ENCODE results near the gene PTPRE. TPM values are rescaled to one million over a fixed set of nuclear protein-coding genes. Genes with fewer than 3 reads are reported as not detected.

Gene PTPRE
- total RNA-seq, 2 experiments from 2014 or later = 19.9 to 22.3 TPM

DNA sequence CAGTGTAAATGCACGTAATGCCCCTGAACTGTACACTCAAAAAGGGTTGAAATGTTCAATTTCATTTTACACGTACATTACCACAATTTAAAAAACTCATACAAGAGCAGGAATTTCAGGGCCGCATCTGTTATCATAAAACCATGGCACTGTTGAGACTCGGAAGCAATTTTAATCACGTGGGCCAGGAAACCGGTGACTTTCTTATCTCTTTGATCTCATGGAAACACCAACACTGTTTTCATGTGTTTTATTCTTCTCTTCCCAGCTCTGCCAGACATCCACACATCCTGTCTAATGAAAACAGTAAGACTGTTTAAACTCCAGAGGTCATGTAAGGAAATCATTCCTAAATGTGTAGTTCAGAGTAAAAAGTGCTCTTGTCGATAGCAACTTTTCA, 35.9 kb downstream of the PTPRE start:
- no peaks in the 10 kb centered on the region for H3K9me3 Mint-ChIP-seq
- CTCF ChIA-PET = interaction anchor here (1.2 kb wide), 1 partner anchor 69 kb away, joined by 3 read pairs; no protein-coding TSS in a partner anchor
- no peak for ATAC-seq

DNA sequence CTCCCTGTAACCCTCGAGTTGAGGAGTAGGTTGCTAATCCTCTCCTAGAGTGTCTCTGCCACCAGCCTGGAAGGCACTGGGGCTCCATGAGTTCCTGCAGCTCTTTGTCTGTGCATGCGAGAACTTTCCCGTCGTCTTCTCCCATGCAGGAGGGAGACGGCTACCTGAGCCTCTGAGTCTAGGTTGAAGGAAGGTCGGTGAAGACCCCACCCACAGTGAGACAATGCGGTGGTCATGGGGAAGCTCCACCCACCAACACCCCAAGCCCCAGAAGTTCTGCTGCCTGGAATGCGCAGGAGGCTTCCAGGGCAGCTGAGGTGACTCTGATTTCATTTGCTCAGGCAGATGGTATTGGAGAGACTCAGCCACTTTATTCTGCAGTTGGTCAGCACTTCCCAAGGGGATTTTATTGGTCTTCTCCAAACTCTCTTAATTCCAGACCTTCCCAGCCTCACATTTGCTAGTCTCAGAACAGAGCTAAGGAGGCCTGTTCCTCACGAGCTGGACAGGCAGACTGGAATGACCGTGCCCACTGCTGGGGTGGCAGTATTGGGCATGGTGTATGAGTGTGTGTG, 36.5 kb downstream of the PTPRE start:
- intact Hi-C loops (cut with micrococcal nuclease) = no loop called here
- ATAC-seq = no peak

More for the DNA sequence above, 35.9 kb downstream of the PTPRE start:
- Mint-ChIP-seq H3K27ac (no peak overlapping the region), H3K4me1 (ENCODE audit: low read depth) (peaks cover 13% of the 10 kb centered on the region), H3K36me3 (ENCODE audit: low read depth) (no peaks in the 10 kb centered on the region), H3K27me3 (peaks cover 6% of the 10 kb centered on the region), H3K4me3 (no peak overlapping the region)
- POLR2A ChIA-PET = no interaction called here
- no peak for DNase-seq
- TF ChIP-seq, protein P1, sequence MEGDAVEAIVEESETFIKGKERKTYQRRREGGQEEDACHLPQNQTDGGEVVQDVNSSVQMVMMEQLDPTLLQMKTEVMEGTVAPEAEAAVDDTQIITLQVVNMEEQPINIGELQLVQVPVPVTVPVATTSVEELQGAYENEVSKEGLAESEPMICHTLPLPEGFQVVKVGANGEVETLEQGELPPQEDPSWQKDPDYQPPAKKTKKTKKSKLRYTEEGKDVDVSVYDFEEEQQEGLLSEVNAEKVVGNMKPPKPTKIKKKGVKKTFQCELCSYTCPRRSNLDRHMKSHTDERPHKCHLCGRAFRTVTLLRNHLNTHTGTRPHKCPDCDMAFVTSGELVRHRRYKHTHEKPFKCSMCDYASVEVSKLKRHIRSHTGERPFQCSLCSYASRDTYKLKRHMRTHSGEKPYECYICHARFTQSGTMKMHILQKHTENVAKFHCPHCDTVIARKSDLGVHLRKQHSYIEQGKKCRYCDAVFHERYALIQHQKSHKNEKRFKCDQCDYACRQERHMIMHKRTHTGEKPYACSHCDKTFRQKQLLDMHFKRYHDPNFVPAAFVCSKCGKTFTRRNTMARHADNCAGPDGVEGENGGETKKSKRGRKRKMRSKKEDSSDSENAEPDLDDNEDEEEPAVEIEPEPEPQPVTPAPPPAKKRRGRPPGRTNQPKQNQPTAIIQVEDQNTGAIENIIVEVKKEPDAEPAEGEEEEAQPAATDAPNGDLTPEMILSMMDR (IDR thresholded peaks at IDR 0.05) = no peak
- intact Hi-C loops (cut with micrococcal nuclease) = no loop called here

DNA sequence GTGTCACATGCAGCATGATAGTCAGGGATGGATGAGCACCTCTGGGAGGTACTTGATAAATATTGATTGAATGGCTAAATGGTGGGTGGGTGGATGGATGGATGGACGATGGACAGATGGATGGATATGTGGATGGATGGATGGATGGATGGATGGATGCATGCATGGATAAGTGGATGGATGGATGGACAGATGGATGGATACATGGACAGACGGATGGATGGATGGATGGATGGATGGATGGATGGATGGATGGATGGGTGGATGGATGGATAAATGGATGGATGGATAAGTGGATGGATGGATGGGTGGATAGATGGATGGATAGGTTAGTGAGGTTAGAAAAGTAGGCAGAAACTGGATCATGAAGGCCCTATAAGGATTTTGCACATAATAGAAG, 37.4 kb downstream of the PTPRE start:
- Mint-ChIP-seq H3K9me3 (no peaks in the 10 kb centered on the region), H3K36me3 (ENCODE audit: low read depth) (no peaks in the 10 kb centered on the region), H3K27ac (no peak overlapping the region), H3K4me1 (ENCODE audit: low read depth) (peaks cover 13% of the 10 kb centered on the region), H3K4me3 (no peak overlapping the region), H3K27me3 (no peaks in the 10 kb centered on the region)
- ATAC-seq = no peak
- TF ChIP-seq, protein P1 (IDR thresholded peaks at IDR 0.05) = no peak
- CTCF ChIA-PET = interaction anchor here (1.2 to 1.3 kb wide), 2 partner anchors 67 to 268 kb away, joined by 3 read pairs; no protein-coding TSS in a partner anchor
- intact Hi-C loops (cut with micrococcal nuclease) = no loop called here
- POLR2A ChIA-PET = no interaction called here
- DNase-seq = no peak

More for the DNA sequence above, 36.5 kb downstream of the PTPRE start:
- no peak for DNase-seq
- Mint-ChIP-seq H3K27me3 (peaks cover 1% of the 10 kb centered on the region), H3K9me3 (no peaks in the 10 kb centered on the region), H3K4me1 (ENCODE audit: low read depth) (peaks cover 13% of the 10 kb centered on the region), H3K27ac (no peak overlapping the region), H3K36me3 (ENCODE audit: low read depth) (no peaks in the 10 kb centered on the region), H3K4me3 (no peak overlapping the region)
- CTCF ChIA-PET = interaction anchor here (1.2 to 1.3 kb wide), 2 partner anchors 68 to 269 kb away, joined by 3 read pairs; no protein-coding TSS in a partner anchor
- TF ChIP-seq, protein P1 (IDR thresholded peaks at IDR 0.05) = no peak
- POLR2A ChIA-PET = no interaction called here

DNA sequence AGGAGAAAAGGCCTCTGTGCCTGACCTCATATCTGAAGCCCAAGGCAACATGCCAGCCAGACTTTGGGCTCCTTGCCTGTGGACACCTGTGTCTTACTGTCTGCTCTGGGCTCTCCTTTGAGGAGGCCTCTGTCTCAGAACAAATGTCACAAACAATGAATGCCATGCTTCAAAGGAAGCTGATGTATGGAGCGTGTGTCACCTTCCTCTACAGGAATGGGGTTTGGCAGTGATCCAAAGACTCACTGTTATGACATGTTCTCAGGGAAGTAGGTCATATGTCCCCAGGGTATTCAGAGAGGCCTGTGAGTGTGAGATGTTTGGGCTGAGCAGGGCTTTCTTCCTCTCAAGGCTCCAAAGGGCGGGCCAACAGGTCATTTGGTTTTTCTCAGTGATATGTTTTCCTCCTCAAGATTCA, 38.4 kb downstream of the PTPRE start:
- Mint-ChIP-seq H3K27me3 (no peaks in the 10 kb centered on the region), H3K9me3 (no peaks in the 10 kb centered on the region), H3K27ac (no peak overlapping the region), H3K4me1 (ENCODE audit: low read depth) (peaks cover 13% of the 10 kb centered on the region), H3K4me3 (no peak overlapping the region), H3K36me3 (ENCODE audit: low read depth) (no peaks in the 10 kb centered on the region)
- CTCF ChIA-PET = no interaction called here
- POLR2A ChIA-PET = interaction anchor here (1.1 kb wide), 1 partner anchor 22 kb away, joined by 3 read pairs; no protein-coding TSS in a partner anchor
- DNase-seq (peak; percentile 17), ATAC-seq (peak; percentile 62)
- intact Hi-C loops (cut with micrococcal nuclease) = no loop called here
- TF ChIP-seq, protein P1 (IDR thresholded peaks at IDR 0.05) = no peak

DNA sequence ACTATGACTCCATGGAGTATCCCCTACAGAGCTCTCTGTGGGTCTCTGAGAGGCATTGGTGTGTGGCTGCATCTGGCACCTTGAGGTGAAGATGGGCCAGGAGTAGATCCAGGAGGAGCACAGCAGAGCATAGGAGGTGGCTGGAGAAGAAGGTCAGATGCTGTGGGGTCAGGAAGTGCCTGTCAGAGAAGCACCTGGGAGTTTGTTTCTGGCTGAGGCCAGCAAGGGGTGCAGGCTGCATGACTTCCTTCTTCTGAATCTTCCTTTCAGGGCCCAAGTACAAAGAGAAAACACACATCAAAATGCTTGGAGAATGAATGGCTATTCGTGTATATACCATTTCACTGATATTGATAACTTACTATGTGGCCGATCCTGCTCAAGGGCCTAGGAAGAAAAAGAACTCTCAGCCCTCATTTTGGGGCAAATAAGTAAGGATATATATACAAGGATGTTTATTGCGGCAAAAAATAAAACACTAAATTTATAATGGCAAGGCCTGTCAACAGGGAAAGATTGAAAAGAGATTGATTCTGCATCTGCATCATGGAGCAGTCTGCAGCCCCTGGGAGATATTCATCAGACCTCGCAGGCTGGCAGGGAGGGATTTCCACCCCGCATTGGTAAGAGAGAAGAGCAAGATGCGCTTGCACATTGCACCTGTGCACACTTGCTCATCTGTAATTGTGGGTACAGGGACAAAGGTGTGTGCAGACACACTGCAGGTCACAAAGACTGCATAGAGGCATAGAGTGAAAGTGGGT, 39.2 kb downstream of the PTPRE start:
- TF ChIP-seq, protein P1 (IDR thresholded peaks at IDR 0.05) = no peak
- Mint-ChIP-seq H3K4me1 (ENCODE audit: low read depth) (peaks cover 13% of the 10 kb centered on the region), H3K27me3 (no peaks in the 10 kb centered on the region), H3K36me3 (ENCODE audit: low read depth) (no peaks in the 10 kb centered on the region), H3K9me3 (no peaks in the 10 kb centered on the region), H3K27ac (no peak overlapping the region), H3K4me3 (no peak overlapping the region)
- CTCF ChIA-PET = no interaction called here
- intact Hi-C loops (cut with micrococcal nuclease) = no loop called here
- DNase-seq (no peak), ATAC-seq (peak; percentile 20)
- POLR2A ChIA-PET = interaction anchor here (1.1 kb wide), 1 partner anchor 23 kb away, joined by 3 read pairs; no protein-coding TSS in a partner anchor

Data from activated CD8-positive, alpha-beta T cell treated with anti-CD3 and anti-CD28 coated beads for 36 hours (primary cell).